ENCODE data around the gene RAB5A.
"Not testable (repeated sequence)": the region's sequence is repeated elsewhere in the genome, so short reads cannot be mapped to it uniquely, and the experiment has no call there.

Gene RAB5A, protein sequence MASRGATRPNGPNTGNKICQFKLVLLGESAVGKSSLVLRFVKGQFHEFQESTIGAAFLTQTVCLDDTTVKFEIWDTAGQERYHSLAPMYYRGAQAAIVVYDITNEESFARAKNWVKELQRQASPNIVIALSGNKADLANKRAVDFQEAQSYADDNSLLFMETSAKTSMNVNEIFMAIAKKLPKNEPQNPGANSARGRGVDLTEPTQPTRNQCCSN

DNA sequence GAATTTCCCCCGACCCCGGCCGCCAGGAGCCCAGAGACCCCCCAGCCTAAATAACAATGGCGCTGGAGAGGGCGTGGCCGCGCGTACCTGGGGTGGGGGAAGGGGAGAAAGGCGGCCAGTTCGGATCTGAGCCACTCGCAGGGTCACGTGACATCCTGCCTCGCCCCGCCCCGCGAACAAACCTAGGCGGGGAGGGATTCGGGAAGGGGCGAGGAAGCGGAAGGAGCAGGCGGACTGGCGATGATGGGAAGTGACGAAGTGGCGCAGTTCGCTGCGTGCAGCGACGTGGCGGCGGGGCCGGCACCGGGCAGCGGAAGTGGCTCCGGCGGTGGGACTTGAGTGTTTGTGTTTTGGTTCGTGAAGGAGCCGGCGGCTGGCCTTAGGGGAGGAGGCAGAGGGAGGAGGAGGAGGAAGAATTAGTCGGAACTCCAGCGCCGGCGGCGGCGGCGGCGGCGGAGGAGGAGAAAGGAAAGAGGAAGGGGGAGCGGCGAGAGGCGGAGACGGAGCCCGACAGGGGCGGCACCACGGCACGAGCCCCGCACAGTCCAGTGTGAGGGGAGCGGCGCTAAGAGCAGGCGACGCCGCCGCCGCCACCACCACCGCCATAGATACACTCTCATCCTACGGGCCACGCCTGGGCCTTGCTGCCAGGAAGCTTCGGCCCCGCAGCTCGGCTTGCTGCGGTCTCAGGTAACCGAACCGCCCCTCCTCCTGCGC lies at the start of gene RAB5A:
Gene RAB5A (plus strand): TSS at position 266 of the 717 bp plus-strand sequence. CDS start 3,802 bp downstream, outside the sequence.
- TF ChIP-seq, protein P1, sequence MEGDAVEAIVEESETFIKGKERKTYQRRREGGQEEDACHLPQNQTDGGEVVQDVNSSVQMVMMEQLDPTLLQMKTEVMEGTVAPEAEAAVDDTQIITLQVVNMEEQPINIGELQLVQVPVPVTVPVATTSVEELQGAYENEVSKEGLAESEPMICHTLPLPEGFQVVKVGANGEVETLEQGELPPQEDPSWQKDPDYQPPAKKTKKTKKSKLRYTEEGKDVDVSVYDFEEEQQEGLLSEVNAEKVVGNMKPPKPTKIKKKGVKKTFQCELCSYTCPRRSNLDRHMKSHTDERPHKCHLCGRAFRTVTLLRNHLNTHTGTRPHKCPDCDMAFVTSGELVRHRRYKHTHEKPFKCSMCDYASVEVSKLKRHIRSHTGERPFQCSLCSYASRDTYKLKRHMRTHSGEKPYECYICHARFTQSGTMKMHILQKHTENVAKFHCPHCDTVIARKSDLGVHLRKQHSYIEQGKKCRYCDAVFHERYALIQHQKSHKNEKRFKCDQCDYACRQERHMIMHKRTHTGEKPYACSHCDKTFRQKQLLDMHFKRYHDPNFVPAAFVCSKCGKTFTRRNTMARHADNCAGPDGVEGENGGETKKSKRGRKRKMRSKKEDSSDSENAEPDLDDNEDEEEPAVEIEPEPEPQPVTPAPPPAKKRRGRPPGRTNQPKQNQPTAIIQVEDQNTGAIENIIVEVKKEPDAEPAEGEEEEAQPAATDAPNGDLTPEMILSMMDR (IDR thresholded peaks at IDR 0.05; ENCODE audit: low read length): no peak
- TF ChIP-seq EZH2 (IDR thresholded peaks at IDR 0.05; ENCODE audit: borderline replicate concordance, low read length): no peak
- Histone ChIP-seq H3K4me2 (ENCODE audit: low read length) (peak within 1 kb of the TSS; percentile 90), H2AFZ (ENCODE audit: low read length) (peak within 1 kb of the TSS; percentile 82; the same call in 1 of the 2 replicates)

DNA sequence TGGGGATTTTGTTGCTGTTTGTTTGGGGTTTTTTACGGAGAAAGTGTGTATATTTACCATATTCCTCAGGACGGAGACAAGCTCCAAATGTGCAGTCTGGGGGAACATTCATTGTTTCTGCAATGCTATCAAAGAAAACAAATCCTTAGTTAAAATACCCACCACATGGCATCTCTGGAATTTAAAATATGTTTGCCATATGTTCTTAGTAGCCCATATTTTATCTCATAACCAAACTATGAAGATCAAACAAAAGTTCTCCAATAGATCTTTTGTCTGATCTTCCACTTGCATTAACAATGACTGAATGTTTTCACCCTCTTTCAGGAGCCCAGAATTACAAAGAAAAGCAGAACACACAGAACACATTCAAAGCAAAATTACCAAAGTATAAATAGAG lies 48.2 kb upstream of the RAB5A start:
- no peak overlapping the region for H2AFZ ChIP-seq (ENCODE audit: low read length)
- TF ChIP-seq, protein P1 (IDR thresholded peaks at IDR 0.05; ENCODE audit: low read length): no peak
- no peak for TF ChIP-seq EZH2 (IDR thresholded peaks at IDR 0.05; ENCODE audit: borderline replicate concordance, low read length)
- H3K4me3 ChIP-seq (ENCODE audit: low read depth, low read length, poor library complexity, severe bottlenecking): no peak overlapping the region
- H3K27ac ChIP-seq (ENCODE audit: low read depth, low read length, poor library complexity, severe bottlenecking): no peak overlapping the region
- H3K36me3 ChIP-seq (ENCODE audit: insufficient read depth, low read length): no peaks in the 10 kb centered on the region
- no peaks in the 10 kb centered on the region for H3K9me2 ChIP-seq (ENCODE audit: low read depth, low read length)
- H3F3A ChIP-seq (ENCODE audit: insufficient read depth, low read length): no peaks in the 10 kb centered on the region
- H3K4me1 ChIP-seq (ENCODE audit: insufficient read depth, low read length, severe bottlenecking): no peaks in the 10 kb centered on the region
- H3K9ac ChIP-seq (ENCODE audit: low read length): no peak overlapping the region
- no peaks in the 10 kb centered on the region for H3K9me3 ChIP-seq (ENCODE audit: low read length)
- H3K79me2 ChIP-seq (ENCODE audit: insufficient read depth, low read length): no peaks in the 10 kb centered on the region
- no peak overlapping the region for H3K4me2 ChIP-seq (ENCODE audit: low read length)
- H3K27me3 ChIP-seq (ENCODE audit: insufficient read depth, low read length): no peaks in the 10 kb centered on the region
- no peaks in the 10 kb centered on the region for H4K20me1 ChIP-seq (ENCODE audit: insufficient read depth, low read length)

More for the DNA sequence above, at the start of gene RAB5A:
- H3K9ac ChIP-seq (ENCODE audit: low read length): peak within 1 kb of the TSS; percentile 82
- H3K4me3 ChIP-seq (ENCODE audit: low read depth, low read length, poor library complexity, severe bottlenecking): peak within 1 kb of the TSS; percentile 79
- no peaks in the 10 kb centered on the region for H3F3A ChIP-seq (ENCODE audit: insufficient read depth, low read length)
- H4K20me1 ChIP-seq (ENCODE audit: insufficient read depth, low read length): peaks cover 4% of the 10 kb centered on the region; the same call in 1 of the 2 replicates
- no peaks in the 10 kb centered on the region for H3K9me2 ChIP-seq (ENCODE audit: low read depth, low read length)
- H3K79me2 ChIP-seq (ENCODE audit: insufficient read depth, low read length): peaks cover 41% of the 10 kb centered on the region
- peaks cover 33% of the 10 kb centered on the region for H3K4me1 ChIP-seq (ENCODE audit: insufficient read depth, low read length, severe bottlenecking)
- H3K9me3 ChIP-seq (ENCODE audit: low read length): no peaks in the 10 kb centered on the region
- peak within 1 kb of the TSS; percentile 84 for H3K27ac ChIP-seq (ENCODE audit: low read depth, low read length, poor library complexity, severe bottlenecking)
- H3K36me3 ChIP-seq (ENCODE audit: insufficient read depth, low read length): peaks cover 11% of the 10 kb centered on the region; the same call in 1 of the 2 replicates
- H3K27me3 ChIP-seq (ENCODE audit: insufficient read depth, low read length): no peaks in the 10 kb centered on the region

GRCh38 chr3:19899264-19899663 lies 47.6 kb upstream of the RAB5A start:
- H3K9ac ChIP-seq (ENCODE audit: low read length): no peak overlapping the region
- no peaks in the 10 kb centered on the region for H3K27me3 ChIP-seq (ENCODE audit: insufficient read depth, low read length)

DNA sequence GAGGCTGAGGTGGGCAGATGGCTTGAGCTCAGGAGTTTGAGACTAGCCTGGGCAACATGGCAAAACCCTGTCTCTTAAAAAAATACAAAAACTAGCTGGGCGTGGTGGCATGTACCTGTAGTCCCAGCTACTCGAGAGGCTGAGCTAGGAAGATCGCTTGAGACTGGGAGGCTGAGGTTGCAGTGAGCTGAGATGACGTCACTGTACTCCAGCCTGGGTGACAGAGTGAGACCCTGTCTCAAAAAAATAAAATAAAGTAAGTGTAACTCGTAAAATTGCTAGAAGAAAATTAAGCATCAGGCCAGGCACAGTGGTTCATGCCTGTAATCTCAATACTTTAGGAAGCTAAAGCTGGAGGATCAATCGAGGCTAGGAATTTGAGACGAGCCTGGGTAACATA lies 47.1 kb upstream of the RAB5A start:
- not testable (repeated sequence) for H3K4me2 ChIP-seq (ENCODE audit: low read length); H3K36me3 ChIP-seq (ENCODE audit: insufficient read depth, low read length); H3K79me2 ChIP-seq (ENCODE audit: insufficient read depth, low read length); H3K27ac ChIP-seq (ENCODE audit: low read depth, low read length, poor library complexity, severe bottlenecking); H3K9me3 ChIP-seq (ENCODE audit: low read length); H3K27me3 ChIP-seq (ENCODE audit: insufficient read depth, low read length); H3K9ac ChIP-seq (ENCODE audit: low read length); H4K20me1 ChIP-seq (ENCODE audit: insufficient read depth, low read length); H2AFZ ChIP-seq (ENCODE audit: low read length); H3F3A ChIP-seq (ENCODE audit: insufficient read depth, low read length); H3K4me3 ChIP-seq (ENCODE audit: low read depth, low read length, poor library complexity, severe bottlenecking); H3K9me2 ChIP-seq (ENCODE audit: low read depth, low read length); H3K4me1 ChIP-seq (ENCODE audit: insufficient read depth, low read length, severe bottlenecking)

More at GRCh38 chr3:19899264-19899663, 47.6 kb upstream of the RAB5A start:
- no peaks in the 10 kb centered on the region for H3F3A ChIP-seq (ENCODE audit: insufficient read depth, low read length)
- no peak overlapping the region for H3K4me2 ChIP-seq (ENCODE audit: low read length)
- no peaks in the 10 kb centered on the region for H3K79me2 ChIP-seq (ENCODE audit: insufficient read depth, low read length)
- H4K20me1 ChIP-seq (ENCODE audit: insufficient read depth, low read length): no peaks in the 10 kb centered on the region
- H2AFZ ChIP-seq (ENCODE audit: low read length): no peak overlapping the region
- TF ChIP-seq, protein P1 (IDR thresholded peaks at IDR 0.05; ENCODE audit: low read length): no peak
- no peak for TF ChIP-seq EZH2 (IDR thresholded peaks at IDR 0.05; ENCODE audit: borderline replicate concordance, low read length)
- H3K9me3 ChIP-seq (ENCODE audit: low read length): no peaks in the 10 kb centered on the region
- no peaks in the 10 kb centered on the region for H3K4me1 ChIP-seq (ENCODE audit: insufficient read depth, low read length, severe bottlenecking)
- H3K9me2 ChIP-seq (ENCODE audit: low read depth, low read length): no peaks in the 10 kb centered on the region
- no peak overlapping the region for H3K27ac ChIP-seq (ENCODE audit: low read depth, low read length, poor library complexity, severe bottlenecking)
- H3K36me3 ChIP-seq (ENCODE audit: insufficient read depth, low read length): no peaks in the 10 kb centered on the region
- H3K4me3 ChIP-seq (ENCODE audit: low read depth, low read length, poor library complexity, severe bottlenecking): no peak overlapping the region

Data from OCI-LY1 (cell line).